PC-3 (cell line): ENCODE measurements around the gene SIPA1L3. TPM values are rescaled to one million over a fixed set of nuclear protein-coding genes. Genes with fewer than 3 reads are reported as not detected.

Experiments used
- ATAC-seq: fragments of 200-7000 bp; cut with Tn5 transposase; 2 replicates; pipeline ENCODE4 v1.9.1; 2020; ENCODE audit warnings: mild to moderate bottlenecking, moderate library complexity
- BruUV-seq: library from RNA; stranded (reverse); fragments of 400-500 nt; replicated peaks from 2 replicates; lab custom pipeline; 2021; lab: Mats Ljungman, UMichigan
- CTCF ChIA-PET: fragments of 300-600 bp; sonication (Branson Sonifier 250); formaldehyde crosslinking; loops from one replicate; lab custom pipeline; 2022; ENCODE audit warnings: antibody characterized with exemption; lab: Charles Lee
- POLR2A ChIA-PET: fragments of 300-600 bp; sonication (Branson Sonifier 250); formaldehyde crosslinking; loops from one replicate; lab custom pipeline; 2022; ENCODE audit warnings: antibody characterized with exemption; ENCODE audit not compliant: unreplicated experiment; lab: Charles Lee
- DNase-seq: peaks from one replicate; pipeline ENCODE4 v3.0.0-alpha.2; 2015
- H2AFZ ChIP-seq: fragments of 300-600 bp; sonication (generic); 2 replicates; pipeline ENCODE4 v1.6.0; 2016; ENCODE audit warnings: antibody characterized with exemption, low read length
- H3F3A ChIP-seq: fragments of 300-600 bp; sonication (generic); one replicate; pipeline ENCODE4 v1.6.0; 2017; ENCODE audit warnings: antibody characterized with exemption, low read length, control low read depth, mild to moderate bottlenecking; ENCODE audit not compliant: unreplicated experiment
- H3K27ac ChIP-seq: fragments of 300-600 bp; sonication (generic); 2 replicates; pipeline ENCODE4 v1.5.1; 2016; ENCODE audit warnings: mild to moderate bottlenecking, low read length
- H3K27me3 ChIP-seq: fragments of 300-600 bp; sonication (generic); 2 replicates; pipeline ENCODE4 v1.6.1; 2016; ENCODE audit warnings: low read length, mixed read lengths
- H3K36me3 ChIP-seq: fragments of 300-600 bp; sonication (generic); 2 replicates; pipeline ENCODE4 v1.6.1; 2016; ENCODE audit warnings: low read depth, mixed run types, low read length, mixed read lengths
- H3K4me1 ChIP-seq: fragments of 300-600 bp; sonication (generic); 2 replicates; pipeline ENCODE4 v1.5.1; 2016; ENCODE audit warnings: low read length; ENCODE audit not compliant: insufficient read depth
- H3K4me2 ChIP-seq: fragments of 300-600 bp; sonication (generic); 2 replicates; pipeline ENCODE4 v1.6.0; 2016; ENCODE audit warnings: low read length
- H3K4me3 ChIP-seq: fragments of 300-600 bp; sonication (generic); 2 replicates; pipeline ENCODE4 v1.5.1; 2016; ENCODE audit warnings: mild to moderate bottlenecking, low read length, mixed read lengths
- H3K79me2 ChIP-seq: fragments of 300-600 bp; sonication (generic); 2 replicates; pipeline ENCODE4 v1.6.1; 2017; ENCODE audit warnings: low read length, mixed read lengths
- H3K9ac ChIP-seq: fragments of 300-600 bp; sonication (generic); 2 replicates; pipeline ENCODE4 v1.6.0; 2016; ENCODE audit warnings: mild to moderate bottlenecking, low read length
- H3K9me2 ChIP-seq: fragments of 300-600 bp; sonication (generic); replicated peaks from 2 replicates; pipeline ENCODE4 v1.6.1; 2016; ENCODE audit warnings: mixed run types, low read length, mixed read lengths
- H3K9me3 ChIP-seq: fragments of 300-600 bp; sonication (generic); 2 replicates; pipeline ENCODE4 v1.6.1; 2016; ENCODE audit warnings: low read length, mixed read lengths
- H4K20me1 ChIP-seq: fragments of 300-600 bp; sonication (generic); 2 replicates; pipeline ENCODE4 v1.6.1; 2016; ENCODE audit warnings: low read length, mixed read lengths
- EZH2 ChIP-seq: fragments of 300-600 bp; sonication (generic); IDR thresholded peaks from one replicate; pipeline ENCODE4 v1.6.1; 2017; ENCODE audit warnings: antibody characterized with exemption, mild to moderate bottlenecking, low read length; ENCODE audit not compliant: unreplicated experiment
- EZH2phosphoT487 ChIP-seq: fragments of 300-600 bp; sonication (generic); IDR thresholded peaks from 2 replicates; pipeline ENCODE4 v1.6.1; 2018; ENCODE audit warnings: mild to moderate bottlenecking, antibody characterized with exemption, low read length, borderline replicate concordance
- intact Hi-C: fragments of 100-400 bp; cut with micrococcal nuclease; formaldehyde crosslinking; loops from 2 replicates; pipeline ENCODE4 v1.9.0; 2023
- total RNA-seq: library from RNA; depleted of rRNA; stranded (reverse); fragments of >200 nt; gene quantifications from 2 replicates; pipeline ENCODE4 v1.2.3, GENCODE V29; 2014
- TF ChIP-seq, protein P1 (sequence below): fragments of 300-600 bp; sonication (generic); conservative IDR thresholded peaks from 2 replicates; pipeline ENCODE4 v1.5.1; 2017; ENCODE audit warnings: antibody characterized with exemption, low read depth, mild to moderate bottlenecking, low read length

Gene SIPA1L3
- total RNA-seq, 1 experiment from 2014 or later, result 38.7 TPM

DNA sequence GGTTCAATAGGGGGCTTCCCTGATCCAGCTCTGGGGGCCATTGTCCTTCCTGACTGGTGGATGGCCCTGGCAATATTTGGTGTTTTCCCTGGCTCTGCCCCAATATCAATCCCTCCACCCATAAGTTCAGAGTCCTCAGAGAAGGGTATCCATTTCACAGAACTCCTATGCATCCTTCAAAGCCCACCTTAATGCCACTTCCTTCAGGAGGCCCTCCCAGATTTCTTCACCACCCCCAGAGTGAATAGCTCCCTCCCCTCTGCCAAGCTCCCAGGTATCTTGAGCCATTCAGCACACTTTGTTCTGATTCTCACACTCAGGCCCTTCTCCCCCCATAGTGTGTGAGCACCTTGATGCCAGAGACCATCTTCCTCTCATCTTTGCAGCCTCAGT, 343.4 kb downstream of the SIPA1L3 start:
- Histone ChIP-seq H3K27me3 (no peaks in the 10 kb centered on the region), H3K27ac (no peak overlapping the region), H3K9ac (no peak overlapping the region), H3K9me2 (no peaks in the 10 kb centered on the region), H3K4me3 (no peak overlapping the region), H3K4me2 (no peak overlapping the region), H3K4me1 (peaks cover 4% of the 10 kb centered on the region; the same call in 1 of the 2 replicates), H3K36me3 (no peaks in the 10 kb centered on the region), H4K20me1 (no peaks in the 10 kb centered on the region), H3K79me2 (no peaks in the 10 kb centered on the region), H3F3A (no peaks in the 10 kb centered on the region), H3K9me3 (no peaks in the 10 kb centered on the region), H2AFZ (no peak overlapping the region)
- intact Hi-C loops, result no loop called here
- CTCF ChIA-PET, result no interaction called here
- DNase-seq, result no peak
- no peak for ATAC-seq
- no TSS peak for BruUV-seq
- TF ChIP-seq EZH2 (no peak), EZH2phosphoT487 (no peak)
- TF ChIP-seq, protein P1, sequence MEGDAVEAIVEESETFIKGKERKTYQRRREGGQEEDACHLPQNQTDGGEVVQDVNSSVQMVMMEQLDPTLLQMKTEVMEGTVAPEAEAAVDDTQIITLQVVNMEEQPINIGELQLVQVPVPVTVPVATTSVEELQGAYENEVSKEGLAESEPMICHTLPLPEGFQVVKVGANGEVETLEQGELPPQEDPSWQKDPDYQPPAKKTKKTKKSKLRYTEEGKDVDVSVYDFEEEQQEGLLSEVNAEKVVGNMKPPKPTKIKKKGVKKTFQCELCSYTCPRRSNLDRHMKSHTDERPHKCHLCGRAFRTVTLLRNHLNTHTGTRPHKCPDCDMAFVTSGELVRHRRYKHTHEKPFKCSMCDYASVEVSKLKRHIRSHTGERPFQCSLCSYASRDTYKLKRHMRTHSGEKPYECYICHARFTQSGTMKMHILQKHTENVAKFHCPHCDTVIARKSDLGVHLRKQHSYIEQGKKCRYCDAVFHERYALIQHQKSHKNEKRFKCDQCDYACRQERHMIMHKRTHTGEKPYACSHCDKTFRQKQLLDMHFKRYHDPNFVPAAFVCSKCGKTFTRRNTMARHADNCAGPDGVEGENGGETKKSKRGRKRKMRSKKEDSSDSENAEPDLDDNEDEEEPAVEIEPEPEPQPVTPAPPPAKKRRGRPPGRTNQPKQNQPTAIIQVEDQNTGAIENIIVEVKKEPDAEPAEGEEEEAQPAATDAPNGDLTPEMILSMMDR, result no peak
- POLR2A ChIA-PET, result interaction anchor here (0.6 kb wide), 1 partner anchor 28 kb away, joined by 8 read pairs; no protein-coding TSS in a partner anchor

DNA sequence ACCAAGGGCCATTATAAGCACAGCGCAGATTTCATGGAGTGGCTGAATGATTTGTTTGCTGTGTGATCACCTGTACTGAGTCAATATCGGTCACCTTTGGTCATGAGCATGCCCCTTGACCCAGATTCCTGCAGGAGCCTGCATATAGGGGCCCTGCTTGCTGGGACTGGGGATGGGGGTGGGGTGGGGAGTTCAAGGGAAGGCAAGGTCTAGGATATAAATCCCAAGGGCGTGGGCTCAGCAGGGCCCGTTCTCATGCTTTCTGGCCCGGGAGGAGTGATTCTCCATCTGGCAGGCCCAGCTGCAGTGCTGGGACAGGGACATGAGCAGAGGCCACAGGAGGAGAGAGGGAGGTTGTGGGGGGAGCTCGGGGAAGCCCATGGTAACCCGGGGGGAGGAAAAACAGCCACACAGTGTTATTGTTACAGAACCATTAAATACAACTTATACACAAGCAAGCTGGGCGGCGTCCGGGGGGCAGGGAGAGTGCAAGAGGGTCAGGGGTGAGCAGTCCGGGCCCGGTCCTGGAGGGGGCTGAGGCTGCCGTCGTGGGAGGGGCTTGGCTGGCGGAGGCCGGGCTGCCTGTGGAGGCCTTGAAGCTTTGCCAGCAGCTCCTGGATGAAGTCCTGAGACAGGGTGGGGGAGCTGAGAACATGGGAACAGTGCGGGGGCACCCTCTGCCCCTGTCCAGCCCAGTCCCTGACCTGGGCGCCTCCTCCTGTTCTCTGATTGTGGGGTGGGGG, 344.0 kb downstream of the SIPA1L3 start:
- H3K4me2 ChIP-seq, result no peak overlapping the region
- H3K27ac ChIP-seq, result no peak overlapping the region
- DNase-seq (no peak), ATAC-seq (no peak; the same call in 1 of the 2 replicates)
- intact Hi-C loops, result no loop called here
- H3F3A ChIP-seq, result no peaks in the 10 kb centered on the region
- TF ChIP-seq EZH2, result no peak
- TF ChIP-seq EZH2phosphoT487, result no peak
- TF ChIP-seq, protein P1, result no peak
- H3K36me3 ChIP-seq, result no peaks in the 10 kb centered on the region
- H3K9me3 ChIP-seq, result no peaks in the 10 kb centered on the region
- no TSS peak for BruUV-seq
- POLR2A ChIA-PET, result interaction anchor here (0.6 kb wide), 1 partner anchor 28 kb away, joined by 8 read pairs; no protein-coding TSS in a partner anchor
- no peaks in the 10 kb centered on the region for H4K20me1 ChIP-seq
- no peaks in the 10 kb centered on the region for H3K9me2 ChIP-seq
- H3K4me1 ChIP-seq, result peaks cover 4% of the 10 kb centered on the region; the same call in 1 of the 2 replicates
- CTCF ChIA-PET, result no interaction called here
- H3K27me3 ChIP-seq, result no peaks in the 10 kb centered on the region
- no peak overlapping the region for H3K9ac ChIP-seq
- no peak overlapping the region for H3K4me3 ChIP-seq
- H2AFZ ChIP-seq, result no peak overlapping the region
- no peaks in the 10 kb centered on the region for H3K79me2 ChIP-seq

DNA sequence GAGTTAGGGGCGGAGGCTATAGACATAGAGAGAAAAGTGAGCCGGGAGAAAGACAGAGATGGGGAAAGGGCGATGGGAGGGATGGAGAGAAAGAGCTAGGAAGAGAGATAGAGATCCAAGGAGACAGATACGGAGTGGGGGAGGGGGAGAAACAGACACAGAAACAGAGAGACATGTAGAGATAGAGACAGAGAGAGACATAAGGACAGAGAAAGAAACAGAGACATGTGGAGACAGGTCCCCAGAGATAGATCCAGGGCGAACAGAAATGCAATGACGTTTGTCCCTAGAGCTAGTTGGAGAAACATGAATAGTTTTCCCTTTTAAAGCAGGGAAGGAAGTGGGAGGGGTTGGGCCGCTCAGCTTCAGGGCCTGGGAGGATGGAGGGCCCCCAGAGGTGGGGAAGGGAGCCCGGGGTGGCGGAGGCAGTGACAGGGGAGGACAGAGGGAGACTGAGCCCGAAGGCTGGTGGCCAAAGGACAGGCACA, 344.6 kb downstream of the SIPA1L3 start:
- DNase-seq, result no peak
- no peak overlapping the region for H2AFZ ChIP-seq
- intact Hi-C loops, result no loop called here
- no peak overlapping the region for H3K9ac ChIP-seq
- no peak overlapping the region for H3K4me3 ChIP-seq
- H3F3A ChIP-seq, result no peaks in the 10 kb centered on the region
- no peak overlapping the region for H3K4me2 ChIP-seq
- H3K27me3 ChIP-seq, result no peaks in the 10 kb centered on the region
- ATAC-seq, result no peak
- CTCF ChIA-PET, result interaction anchor here (0.6 kb wide), 1 partner anchor 21 kb away, joined by 4 read pairs; no protein-coding TSS in a partner anchor
- no peak overlapping the region for H3K27ac ChIP-seq
- peaks cover 4% of the 10 kb centered on the region; the same call in 1 of the 2 replicates for H3K4me1 ChIP-seq
- no peaks in the 10 kb centered on the region for H3K79me2 ChIP-seq
- no TSS peak for BruUV-seq
- POLR2A ChIA-PET, result no interaction called here
- no peaks in the 10 kb centered on the region for H3K9me2 ChIP-seq
- H3K9me3 ChIP-seq, result no peaks in the 10 kb centered on the region
- TF ChIP-seq EZH2 (no peak), EZH2phosphoT487 (no peak)
- TF ChIP-seq, protein P1, result no peak
- no peaks in the 10 kb centered on the region for H3K36me3 ChIP-seq
- no peaks in the 10 kb centered on the region for H4K20me1 ChIP-seq
